Upper lobe of right lung (tissue), 1 donor: Measurements from ENCODE around the gene PI3. TPM values are rescaled to one million over a fixed set of nuclear protein-coding genes. Genes with fewer than 3 reads are reported as not detected.
A peak's percentile ranks its signal among the peaks of the same experiment; 100 is the strongest.

Experiments
- ATAC-seq: fragments of 200-7000 bp; cut with Tn5 transposase; one replicate; pipeline ENCODE4 v1.9.1; 2020; ENCODE audit warnings: mild to moderate bottlenecking, moderate library complexity
- DNase-seq: peaks from one replicate; pipeline ENCODE4 v3.0.0-alpha.2; 2020
- H3K27ac ChIP-seq: fragments of 200-600 bp; one replicate; pipeline ENCODE4 v1.8.0; 2022
- H3K27me3 ChIP-seq: fragments of 200-600 bp; one replicate; pipeline ENCODE4 v1.8.0; 2022; ENCODE audit warnings: mild to moderate bottlenecking
- H3K36me3 ChIP-seq: fragments of 200-600 bp; one replicate; pipeline ENCODE4 v1.8.0; 2022
- H3K4me1 ChIP-seq: fragments of 200-600 bp; one replicate; pipeline ENCODE4 v1.8.0; 2022
- H3K4me3 ChIP-seq: fragments of 200-600 bp; one replicate; pipeline ENCODE4 v1.8.0; 2022; ENCODE audit warnings: mild to moderate bottlenecking
- H3K9me3 ChIP-seq: fragments of 200-600 bp; one replicate; pipeline ENCODE4 v1.8.0; 2022
- intact Hi-C: fragments of 100-400 bp; cut with DNase I; formaldehyde crosslinking; loops from one replicate; pipeline ENCODE4 v1.11.0; 2022
- total RNA-seq: library from RNA; stranded (reverse); fragmentation: NEBNext Ultra II Directional; extraction: Animal tissue kit (Norgen Biotek cat#: 25700); gene quantifications from one replicate; pipeline ENCODE4 v1.2.1, GENCODE V29; 2021
- TF ChIP-seq, protein P1 (sequence below): fragments of 200-600 bp; IDR thresholded peaks from one replicate; pipeline ENCODE4 v1.8.0; 2022; ENCODE audit warnings: antibody characterized with exemption
- donor health status: DM: no; HTN: yes; CAD: no; lungs with severe emphysema.

The PI3 gene
- total RNA-seq, 1 donor from 2014 or later, result 4.1 TPM

DNA sequence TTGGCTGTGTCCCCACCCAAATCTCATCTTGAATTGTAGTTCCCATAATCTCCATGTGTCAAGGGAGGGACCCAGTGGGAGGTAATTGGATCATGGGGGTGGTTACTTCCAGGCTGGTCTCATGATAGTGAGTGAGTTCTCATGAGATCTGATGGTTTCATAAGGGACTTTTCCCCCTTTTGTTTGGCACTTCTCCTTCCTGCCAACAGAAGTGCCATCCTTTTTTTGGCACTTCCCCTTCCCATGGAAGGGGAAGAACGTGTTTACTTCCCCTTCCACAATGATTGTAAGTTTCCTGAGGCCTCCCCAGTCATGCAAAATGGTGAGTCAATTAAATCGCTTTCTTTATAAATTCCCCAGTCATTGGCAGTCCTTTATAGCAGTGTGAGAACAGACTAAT, 18.0 kb upstream of the PI3 start:
- no peak for ATAC-seq
- TF ChIP-seq, protein P1, sequence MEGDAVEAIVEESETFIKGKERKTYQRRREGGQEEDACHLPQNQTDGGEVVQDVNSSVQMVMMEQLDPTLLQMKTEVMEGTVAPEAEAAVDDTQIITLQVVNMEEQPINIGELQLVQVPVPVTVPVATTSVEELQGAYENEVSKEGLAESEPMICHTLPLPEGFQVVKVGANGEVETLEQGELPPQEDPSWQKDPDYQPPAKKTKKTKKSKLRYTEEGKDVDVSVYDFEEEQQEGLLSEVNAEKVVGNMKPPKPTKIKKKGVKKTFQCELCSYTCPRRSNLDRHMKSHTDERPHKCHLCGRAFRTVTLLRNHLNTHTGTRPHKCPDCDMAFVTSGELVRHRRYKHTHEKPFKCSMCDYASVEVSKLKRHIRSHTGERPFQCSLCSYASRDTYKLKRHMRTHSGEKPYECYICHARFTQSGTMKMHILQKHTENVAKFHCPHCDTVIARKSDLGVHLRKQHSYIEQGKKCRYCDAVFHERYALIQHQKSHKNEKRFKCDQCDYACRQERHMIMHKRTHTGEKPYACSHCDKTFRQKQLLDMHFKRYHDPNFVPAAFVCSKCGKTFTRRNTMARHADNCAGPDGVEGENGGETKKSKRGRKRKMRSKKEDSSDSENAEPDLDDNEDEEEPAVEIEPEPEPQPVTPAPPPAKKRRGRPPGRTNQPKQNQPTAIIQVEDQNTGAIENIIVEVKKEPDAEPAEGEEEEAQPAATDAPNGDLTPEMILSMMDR, result no peak
- intact Hi-C loops, result no loop called here
- Histone ChIP-seq H3K27me3 (no peaks in the 10 kb centered on the region), H3K9me3 (peaks cover 11% of the 10 kb centered on the region), H3K4me3 (no peak overlapping the region), H3K36me3 (no peaks in the 10 kb centered on the region), H3K27ac (no peak overlapping the region), H3K4me1 (no peaks in the 10 kb centered on the region)
- no peak for DNase-seq

DNA sequence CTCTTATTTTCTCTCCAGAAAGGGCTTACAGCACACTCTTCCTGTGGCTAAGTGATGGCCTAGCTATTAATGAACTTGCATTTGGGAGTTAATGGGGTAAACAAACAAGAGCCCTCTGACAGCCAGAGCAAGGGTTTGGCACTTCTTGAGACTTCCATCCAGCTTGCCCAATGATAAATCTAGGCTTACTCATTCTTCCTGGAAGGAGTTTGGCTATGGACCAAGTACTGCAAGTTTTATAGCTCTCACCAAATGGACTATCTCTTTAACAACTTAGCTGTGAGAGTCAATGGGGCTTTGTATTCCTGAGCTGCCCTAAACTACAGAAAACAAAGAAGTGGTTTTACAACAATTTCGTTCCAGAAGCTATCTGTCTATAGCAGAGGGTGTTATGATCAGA, 16.7 kb upstream of the PI3 start:
- no peak overlapping the region for H3K27ac ChIP-seq
- H3K36me3 ChIP-seq, result no peaks in the 10 kb centered on the region
- ATAC-seq (peak; percentile 37), DNase-seq (no peak)
- intact Hi-C loops, result no loop called here
- no peaks in the 10 kb centered on the region for H3K27me3 ChIP-seq
- H3K4me1 ChIP-seq, result no peaks in the 10 kb centered on the region
- no peak overlapping the region for H3K4me3 ChIP-seq
- TF ChIP-seq, protein P1, result no peak
- peaks cover 11% of the 10 kb centered on the region for H3K9me3 ChIP-seq

DNA sequence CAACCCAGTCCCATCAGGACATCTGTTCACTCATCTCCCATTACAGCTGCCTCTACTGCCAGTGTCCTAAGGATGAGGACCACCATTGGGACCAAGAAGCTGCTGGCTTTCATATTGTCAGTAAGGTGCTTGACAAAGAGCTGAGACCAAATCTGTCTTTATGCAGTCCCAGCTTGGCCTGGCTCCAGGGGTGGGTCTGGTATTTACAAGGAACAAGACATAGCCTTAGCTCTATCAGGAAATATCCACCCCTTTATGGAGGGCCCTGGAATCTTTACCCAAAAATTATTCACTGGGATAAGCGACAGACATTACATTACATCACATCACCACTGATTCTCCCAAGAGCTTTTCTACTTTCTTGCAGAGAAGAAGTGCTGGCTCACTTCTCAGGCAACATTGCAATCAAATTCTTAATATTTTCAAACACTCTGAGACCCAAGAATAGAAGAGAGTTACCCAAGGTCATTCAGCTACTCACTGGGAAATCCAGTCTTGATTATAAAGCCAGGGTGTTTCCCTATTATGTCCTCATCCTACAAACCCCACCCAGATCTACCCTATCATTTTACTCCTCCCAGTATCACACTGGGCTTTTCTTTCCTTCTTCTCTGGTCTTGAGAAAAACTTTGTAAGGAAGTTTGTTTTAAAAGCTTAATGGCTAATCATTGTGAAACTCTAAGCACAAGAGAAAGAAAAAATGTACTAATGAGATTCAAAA, 11.5 kb upstream of the PI3 start:
- H3K9me3 ChIP-seq, result peaks cover 11% of the 10 kb centered on the region
- ATAC-seq (no peak), DNase-seq (no peak)
- no peak overlapping the region for H3K4me3 ChIP-seq
- no peaks in the 10 kb centered on the region for H3K27me3 ChIP-seq
- H3K4me1 ChIP-seq, result no peaks in the 10 kb centered on the region
- no peak overlapping the region for H3K27ac ChIP-seq
- intact Hi-C loops, result no loop called here
- TF ChIP-seq, protein P1, result no peak
- no peaks in the 10 kb centered on the region for H3K36me3 ChIP-seq

DNA sequence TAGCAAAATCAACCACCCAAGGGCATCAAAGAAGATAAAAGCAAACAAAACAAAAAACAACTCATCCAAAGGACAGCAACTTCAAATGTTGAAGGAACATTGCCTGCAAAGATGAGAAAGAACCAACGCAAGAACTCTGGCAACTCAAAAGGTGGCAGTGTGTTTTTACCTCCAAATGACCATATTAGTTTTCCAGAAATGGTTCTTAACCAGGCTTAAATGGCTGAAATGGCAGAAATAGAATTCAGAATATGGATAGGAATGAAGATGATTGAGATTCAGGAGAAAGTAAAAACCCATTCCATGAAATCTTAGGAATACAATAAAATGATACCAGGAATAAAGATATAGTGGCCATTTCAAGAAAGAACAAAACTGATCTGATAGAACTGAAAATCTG, 9.8 kb upstream of the PI3 start:
- Histone ChIP-seq H3K9me3 (no peaks in the 10 kb centered on the region), H3K4me1 (no peaks in the 10 kb centered on the region), H3K27ac (no peak overlapping the region), H3K27me3 (no peaks in the 10 kb centered on the region), H3K4me3 (no peak overlapping the region), H3K36me3 (no peaks in the 10 kb centered on the region)
- intact Hi-C loops, result no loop called here
- DNase-seq (no peak), ATAC-seq (no peak)
- TF ChIP-seq, protein P1, result no peak

DNA sequence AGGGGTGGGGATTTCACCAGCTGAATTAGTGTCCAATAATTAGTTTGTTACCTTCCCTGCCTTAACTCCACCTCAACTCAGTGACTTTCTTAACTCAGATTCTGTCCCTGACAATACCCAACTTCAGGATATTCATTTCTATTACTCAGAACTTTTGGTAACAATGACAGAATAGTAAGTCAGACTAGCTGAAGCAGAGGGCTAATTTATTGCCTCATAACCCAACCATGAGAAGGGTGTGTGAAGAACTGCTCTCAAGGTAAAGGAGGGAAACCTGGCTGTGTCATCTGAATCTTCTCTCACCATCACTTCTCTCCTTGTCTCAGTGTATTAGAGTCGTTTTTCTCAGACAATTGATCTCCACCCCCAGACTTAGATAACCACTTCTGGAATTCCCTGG, 1.2 kb upstream of the PI3 start:
- TF ChIP-seq, protein P1, result no peak
- ATAC-seq, result no peak
- intact Hi-C loops, result no loop called here
- H3K36me3 ChIP-seq, result no peaks in the 10 kb centered on the region
- H3K4me1 ChIP-seq, result no peaks in the 10 kb centered on the region
- no peak for DNase-seq
- no peak overlapping the region for H3K4me3 ChIP-seq
- H3K9me3 ChIP-seq, result no peaks in the 10 kb centered on the region
- no peak overlapping the region for H3K27ac ChIP-seq
- no peaks in the 10 kb centered on the region for H3K27me3 ChIP-seq
